ENCODE results near the gene CACNA1S.

The CACNA1S gene

DNA sequence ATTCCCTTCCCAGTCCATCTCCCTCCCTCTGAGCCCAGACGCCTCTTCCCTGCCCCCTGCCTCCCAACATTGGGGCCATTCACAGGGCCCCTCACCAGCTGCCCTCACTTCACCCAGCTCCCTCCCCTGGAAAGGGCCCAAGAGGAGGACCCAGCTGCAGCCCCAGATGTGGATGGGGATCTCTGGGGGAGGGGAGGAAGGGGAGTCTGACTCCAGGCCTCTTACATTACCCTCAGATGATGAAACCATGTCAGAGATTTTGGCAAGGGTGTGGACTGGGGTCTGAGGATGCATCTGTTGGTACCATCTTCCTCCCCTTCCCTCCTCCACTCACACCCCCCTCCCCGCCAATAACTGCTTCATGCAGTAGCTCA lies 87.6 kb downstream of the CACNA1S start:
- DNase-seq: no peak

DNA sequence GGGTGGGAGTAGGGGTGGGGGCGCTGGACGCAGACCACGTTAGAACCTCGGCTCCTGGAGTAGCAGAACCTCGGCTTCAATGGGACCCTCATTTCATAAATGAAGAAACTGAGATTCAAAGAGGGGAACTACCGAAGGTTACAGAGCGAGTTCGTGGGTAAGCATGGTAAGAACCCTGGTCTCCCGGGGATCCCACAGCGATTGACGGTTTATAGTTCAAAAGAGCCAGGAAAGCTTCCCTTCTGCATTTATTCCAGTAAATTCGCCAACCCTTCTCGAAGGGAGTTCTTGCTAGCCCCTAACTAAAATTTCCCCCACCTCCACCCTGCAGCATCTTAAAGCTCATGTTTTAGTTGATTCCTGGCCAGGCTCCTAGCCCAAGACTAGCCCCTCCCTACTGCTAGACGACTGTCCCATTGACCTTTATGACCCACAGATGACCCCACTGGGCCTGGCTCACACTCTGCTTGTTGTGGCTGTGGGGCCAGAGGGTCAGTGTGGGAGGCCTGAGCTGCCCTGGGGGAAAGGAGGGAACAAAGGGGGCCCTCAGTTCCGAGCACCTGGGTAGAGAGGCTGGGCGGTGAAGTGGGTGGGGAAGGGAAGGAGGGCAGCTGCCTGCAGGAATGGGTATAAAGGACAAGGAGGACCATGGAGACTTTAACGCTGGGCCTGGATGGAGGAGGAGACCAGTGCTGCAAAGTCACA lies 88.2 kb downstream of the CACNA1S start:
- DNase-seq: no peak

DNA sequence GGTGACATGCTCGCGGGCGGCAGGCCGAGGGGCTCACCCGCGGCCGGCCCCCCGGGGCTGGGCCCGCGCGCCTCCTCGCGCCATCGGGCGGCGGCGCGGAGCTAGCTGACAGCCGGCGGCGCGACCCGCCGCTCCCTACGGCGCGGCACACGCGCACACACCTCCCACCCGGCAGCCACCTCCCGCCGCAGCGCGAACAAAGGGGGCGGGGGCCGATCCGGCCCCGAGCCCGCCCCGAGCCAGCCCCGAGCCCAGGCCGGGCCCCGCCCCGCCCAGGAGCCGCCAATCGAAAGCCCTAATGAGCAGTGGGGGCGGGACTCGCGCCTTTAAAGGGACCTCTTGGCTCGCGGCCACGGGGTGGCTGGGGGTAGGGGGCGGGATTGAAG lies 88.7 kb downstream of the CACNA1S start, which contains the start of gene KIF21B:
Gene KIF21B (minus strand): TSS at position 198 of the 386 bp plus-strand sequence. CDS start 331 bp downstream, outside the sequence.
- DNase-seq: peak; percentile 82

DNA sequence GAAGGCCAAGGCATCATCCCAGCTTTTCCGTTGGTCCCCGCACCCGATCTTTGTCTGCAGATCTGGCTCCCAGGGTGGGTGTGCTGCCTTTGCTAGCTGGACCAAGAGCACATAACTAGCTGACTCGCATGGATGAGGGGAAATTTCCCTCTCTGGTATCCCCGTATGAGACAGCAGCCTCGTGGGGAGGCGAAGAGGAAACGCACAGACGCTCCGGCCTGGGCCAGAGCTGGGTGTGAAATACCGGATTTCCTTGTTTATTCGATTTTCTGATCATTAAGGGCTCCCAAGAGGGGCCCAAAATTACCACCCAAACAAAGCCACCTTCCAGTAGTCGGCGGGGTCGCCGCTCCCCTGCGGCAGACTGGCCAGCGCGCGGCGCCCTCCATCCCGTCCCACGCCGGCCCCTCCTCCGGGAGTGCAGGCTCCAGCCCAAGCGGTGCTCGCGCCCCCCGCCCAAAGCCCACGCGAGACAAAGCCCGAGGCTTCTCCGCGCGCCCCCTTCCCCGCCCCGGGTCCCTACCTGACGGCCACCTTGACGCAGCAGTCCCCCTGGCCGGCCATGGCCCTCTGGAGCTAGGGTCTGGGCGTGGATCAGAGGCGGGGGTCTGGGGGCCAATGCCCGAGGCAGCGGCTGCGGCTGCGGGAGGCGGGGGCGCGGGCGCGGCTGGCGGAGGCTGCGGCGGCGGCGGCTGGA lies 89.3 kb downstream of the CACNA1S start:
- no peak for DNase-seq

DNA sequence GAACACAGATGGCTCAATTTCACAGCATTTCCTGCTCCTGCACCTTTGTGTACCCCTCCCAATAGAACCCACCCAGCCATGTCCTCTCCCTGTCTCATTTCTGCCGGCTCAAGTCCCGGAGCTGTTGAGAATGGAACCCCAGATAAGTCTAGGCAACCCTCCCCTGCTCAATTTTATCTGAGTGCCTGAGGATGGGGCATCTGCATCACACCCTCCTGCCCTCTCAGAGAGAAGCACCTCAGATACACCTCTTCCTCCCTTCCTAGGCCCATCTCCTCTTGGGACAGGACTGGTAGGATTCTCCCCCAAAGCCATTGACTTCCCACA lies 89.8 kb downstream of the CACNA1S start:
- DNase-seq: no peak

DNA sequence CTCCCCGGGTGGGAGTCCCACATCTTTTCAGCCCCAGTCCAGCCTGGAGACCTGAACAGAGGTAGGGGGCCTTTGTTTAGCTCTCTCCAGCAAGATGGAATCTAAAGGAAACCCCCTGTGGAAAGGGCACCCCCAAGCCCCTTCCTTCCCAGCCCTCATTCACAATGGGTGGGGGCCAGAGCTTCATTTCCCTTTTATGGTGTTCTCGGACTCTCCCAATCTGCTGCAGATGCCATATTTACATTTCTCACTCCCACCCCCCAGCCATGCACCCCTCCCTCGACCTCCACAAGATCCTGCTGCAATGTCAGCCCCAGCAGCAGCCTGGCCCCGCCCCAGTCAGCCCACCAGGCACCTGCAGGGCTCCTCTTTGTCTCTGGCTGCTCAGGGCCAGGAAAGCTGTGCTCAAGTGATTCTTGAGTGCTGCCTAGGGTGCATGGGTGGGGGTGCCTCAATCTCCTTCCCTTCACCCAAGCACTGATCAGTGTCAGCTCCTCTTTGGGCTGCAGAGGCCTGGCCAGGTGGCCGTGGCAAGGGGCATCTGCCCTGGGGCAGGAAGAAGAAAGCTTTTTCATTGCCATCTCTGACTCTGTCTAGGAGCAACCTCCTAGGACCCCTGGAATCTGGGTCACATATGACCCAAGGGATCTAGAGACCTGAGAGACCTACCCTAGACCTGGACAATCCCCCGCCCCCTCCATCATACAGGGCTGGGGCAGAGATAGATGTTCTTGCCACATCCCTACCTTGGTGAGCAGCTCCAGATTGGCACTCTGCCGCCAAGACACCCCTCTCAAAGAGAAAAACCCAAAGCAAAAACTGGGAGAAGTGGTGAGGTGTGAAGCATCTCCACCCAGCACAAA lies 90.4 kb downstream of the CACNA1S start:
- DNase-seq: no peak

DNA sequence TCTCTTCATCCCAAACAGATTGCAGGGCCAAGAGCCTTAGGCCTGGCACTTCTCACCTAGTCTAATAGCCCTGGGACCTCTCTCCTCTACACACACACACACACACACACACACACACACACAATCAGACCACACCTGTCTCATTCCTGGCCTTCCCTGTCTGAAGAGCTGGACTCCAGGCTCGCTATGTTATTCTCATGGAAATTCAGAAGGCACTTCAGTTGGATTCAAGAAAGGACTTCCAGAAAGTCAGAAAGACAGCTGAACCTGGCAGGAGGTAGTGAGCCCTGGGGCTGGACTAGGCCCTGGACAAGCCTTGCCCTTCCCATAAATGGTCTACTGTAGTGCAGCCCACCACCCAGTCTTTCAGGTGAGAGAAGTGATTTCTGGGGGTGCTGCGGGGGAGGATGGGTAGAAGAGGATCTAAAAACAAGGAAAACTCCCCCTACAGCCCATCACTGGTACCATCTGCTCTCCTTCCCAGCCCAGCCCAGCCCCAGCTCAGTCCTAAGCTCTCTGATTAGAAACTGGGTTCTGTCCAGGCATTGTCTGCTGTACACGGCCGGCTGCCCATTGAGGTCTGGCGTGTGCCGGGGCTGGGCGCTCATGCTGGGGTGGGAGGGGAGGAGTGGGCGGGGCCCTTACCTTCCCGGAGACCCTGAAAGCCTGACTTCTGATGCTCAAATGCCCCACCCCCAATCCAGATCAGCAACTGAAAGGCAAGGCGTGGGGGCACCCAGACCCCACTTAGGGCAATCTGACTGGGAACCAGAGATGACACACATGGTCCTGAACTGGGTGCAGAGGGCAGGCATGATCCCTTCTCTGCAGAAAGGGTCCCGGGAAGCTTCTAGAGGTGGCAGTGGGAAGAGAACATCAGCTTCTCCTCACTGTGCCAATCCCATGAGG lies 91.3 kb downstream of the CACNA1S start:
- no peak for DNase-seq

DNA sequence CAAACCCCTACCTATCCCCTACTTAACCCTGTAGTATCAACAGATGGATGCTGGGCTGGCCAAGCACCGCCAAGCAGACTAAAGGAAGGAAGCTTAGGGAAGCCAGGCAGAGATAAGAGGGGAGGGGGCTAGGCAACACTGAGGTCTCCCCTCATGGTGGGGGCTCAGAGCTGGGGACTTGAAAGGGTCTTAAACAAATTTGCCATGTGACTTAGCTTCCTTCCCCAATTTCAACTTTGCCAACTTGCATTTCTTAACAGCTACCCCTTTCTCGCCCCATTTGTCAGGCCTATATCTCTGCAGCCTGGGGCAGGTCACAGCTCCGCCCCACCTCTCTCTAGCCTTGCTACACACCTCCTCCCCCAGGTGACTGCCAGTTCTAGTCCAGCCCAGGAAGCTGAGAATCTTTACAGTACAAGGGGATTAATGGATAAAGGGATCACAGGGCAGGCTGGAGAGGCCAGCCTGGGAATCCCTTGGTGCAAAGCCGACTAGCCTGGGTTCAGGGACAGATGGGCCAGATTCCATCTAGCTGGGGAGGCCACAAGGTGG lies 92.1 kb downstream of the CACNA1S start:
- DNase-seq: no peak

DNA sequence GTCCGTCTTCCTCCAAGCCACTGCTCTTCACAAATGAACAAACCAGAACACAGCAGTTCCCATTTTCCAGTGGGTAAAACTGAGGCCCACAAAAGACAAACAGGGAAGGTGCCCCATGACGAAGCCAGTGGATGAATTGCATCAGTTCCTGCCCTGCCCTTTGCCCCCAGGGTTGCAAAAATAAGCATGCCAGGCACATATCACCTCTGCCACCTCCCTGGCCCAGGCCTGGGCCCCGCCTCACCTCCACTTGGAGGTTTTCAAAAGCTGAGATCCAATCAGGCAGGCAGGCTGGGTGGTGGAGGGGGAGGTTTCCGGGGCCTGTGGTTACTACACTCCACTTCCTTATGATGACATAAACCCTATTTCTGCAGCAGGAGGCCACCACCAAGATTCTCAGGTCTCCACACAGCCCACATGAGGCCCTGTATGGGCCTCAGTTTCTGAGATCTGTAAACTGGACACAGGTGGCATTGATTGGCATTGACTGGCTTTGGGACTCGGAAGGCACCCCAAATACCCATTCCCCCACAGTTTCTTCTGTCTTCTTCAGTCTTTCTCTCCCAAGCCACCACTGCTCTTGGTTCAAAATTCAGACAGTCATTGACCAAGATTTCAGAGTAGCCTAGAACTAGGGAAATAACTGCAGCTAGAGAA lies 92.8 kb downstream of the CACNA1S start:
- peak; percentile 56 for DNase-seq

DNA sequence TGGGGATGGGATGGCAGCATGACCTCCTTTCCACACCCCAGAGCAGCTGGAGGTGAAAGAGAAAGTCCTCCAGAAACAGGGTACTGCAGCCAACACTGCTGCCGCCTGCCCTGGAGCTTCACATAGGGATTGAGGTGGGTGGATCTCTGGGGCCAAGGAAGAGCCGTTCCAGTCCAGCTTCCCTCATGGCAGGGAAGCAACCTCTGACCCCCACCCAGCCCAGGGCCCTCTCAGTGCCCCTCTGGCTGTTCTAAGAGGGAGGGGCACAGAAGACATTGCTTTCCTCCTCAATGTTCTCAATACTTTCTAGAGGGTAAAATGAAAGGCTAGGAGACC lies 94.4 kb downstream of the CACNA1S start:
- no peak for DNase-seq

DNA sequence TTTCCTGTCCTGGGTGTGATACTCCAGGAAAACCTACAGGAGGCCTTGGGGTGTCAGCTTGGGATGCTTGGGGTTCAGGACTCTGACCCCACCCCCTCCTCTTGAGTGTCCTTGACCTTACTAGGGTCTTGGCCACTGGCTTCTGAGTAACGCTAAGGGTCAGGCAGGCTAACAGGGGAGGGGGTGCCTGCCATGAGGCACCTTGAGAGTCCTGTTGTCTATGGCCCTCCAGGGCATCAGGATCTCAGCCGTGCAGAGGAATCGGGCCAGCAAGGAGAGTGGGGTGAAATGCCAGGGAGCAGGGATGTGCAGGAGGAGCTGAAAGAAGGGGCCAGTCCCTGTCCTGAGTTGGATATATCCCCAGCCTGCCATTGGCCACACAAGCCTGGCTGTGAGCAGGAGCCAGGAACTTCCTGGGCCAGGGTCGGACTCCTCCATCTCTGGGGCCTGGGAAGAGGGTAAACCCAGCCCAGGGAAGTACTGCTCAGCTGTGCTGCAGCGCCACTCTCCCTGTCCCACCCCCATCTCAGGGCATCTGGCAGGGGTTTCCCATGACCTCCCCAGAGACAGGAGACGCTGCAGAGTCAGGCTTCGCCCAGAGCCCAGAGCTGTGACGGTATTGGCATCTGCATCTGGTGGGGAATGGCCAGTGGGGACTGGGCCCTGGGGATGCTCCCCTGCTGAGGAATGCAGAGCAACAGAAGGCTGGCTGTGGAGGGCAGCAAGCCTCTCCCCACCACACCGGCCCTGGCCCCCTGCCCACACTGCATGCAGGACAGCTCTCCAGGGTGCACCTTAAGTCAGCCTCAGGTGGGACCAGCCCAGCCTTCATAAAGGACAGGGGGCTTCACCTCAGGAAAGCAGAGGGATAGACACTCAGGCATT lies 95.0 kb downstream of the CACNA1S start:
- DNase-seq: no peak

DNA sequence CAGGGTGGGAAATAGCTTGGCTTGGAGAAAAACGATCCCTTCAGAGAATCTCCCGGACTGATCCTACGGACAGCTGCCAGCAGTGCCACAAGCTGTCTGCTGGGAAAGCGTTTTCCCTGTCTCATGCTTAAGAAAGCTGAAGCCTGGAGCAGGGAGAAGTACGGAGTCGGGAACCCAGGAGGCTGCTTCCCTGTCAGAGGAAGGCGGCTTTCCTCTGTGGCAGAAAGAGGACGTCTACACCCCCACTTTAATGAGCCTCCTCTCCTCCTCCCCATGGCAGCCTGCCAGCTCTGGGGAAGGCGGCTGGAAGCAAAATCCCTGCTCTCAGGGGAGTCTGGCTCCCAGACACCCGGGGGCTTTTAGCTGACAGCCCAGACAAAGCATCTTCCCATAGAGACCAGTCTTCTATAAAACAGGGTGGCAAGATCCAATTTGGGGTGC lies 96.0 kb downstream of the CACNA1S start:
- DNase-seq: no peak

DNA sequence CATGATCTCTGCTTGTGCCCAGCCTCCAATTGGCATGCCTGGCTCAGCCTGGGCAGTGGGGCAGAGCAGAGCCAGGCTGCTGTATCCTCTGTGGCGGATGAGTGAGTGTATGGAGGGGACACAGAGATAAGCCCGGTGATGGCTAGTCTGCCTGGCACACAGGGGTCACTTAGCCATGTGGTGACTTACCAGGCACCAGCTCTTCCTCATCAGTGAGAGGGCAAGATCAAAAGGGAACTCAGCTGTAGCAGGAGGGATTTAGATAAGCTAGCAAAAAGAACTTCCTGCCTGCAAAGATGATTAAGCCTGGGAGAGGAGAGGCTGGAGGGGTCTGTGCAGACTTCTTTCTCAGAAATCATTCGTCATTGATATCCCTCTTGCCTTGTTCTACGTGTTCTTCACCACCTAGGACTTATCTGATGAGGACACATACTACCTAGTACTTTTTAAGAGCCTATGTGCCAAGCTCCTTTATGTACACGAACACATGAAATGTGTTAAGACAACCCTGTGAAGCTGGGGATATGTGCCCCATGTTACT lies 96.6 kb downstream of the CACNA1S start:
- no peak for DNase-seq

DNA sequence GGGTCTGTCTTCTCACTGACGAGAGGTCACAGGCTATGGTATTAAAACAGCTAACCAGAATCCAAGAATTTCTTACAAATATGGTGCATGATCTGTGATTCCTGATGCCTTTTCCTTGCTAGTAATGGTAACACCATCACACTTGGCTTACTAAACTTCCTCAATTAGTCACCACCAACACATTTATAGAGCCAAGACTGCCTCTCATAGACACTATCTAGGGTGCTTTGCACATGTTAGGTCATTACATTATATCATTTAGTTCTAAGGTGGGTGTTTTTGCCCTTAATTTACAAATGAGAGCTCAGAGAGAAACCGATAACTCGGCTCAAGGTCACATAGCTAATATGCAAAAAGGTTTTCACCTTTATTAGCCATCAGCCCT lies 97.4 kb downstream of the CACNA1S start:
- DNase-seq: no peak

DNA sequence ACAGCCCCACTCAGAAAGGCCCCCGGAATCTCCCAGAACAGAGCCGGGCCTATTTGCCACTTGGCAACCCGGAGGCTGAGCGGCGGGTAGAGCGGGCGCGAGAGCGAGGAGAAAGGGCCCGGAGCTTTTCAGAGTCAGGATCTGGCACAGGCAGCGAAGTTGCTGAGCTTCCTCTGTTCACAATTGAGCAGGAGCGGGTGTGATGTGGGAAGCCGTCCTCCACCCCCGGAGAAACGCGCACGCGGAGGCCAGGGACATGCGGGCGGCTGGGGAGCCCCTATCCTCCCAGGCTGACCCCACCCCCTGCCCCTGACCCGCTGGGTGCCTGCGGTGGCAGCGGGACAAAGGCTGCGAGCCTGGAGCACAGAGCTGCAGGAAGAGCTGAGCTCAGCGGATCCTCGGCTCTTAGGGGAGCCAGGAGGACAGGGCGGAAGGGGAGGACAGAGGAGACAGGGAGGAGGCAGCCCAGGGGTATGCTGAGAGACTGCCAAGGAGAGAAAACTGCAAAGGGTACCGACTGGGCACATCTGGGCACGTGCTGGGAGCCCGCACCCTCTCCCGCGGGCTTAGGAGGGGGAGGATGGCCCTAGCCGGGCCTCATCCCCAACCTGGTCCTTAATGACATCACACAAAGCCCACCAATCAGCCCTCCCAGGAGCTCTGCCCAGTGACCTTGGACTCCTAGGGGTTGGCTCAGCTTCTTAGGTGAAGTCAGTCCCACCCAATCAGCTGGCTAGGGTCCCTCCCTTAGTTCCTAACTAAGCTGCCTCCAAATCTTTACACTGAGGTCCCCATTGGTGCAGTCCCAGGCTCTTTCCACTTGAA lies 98.0 kb downstream of the CACNA1S start:
- DNase-seq: no peak

DNA sequence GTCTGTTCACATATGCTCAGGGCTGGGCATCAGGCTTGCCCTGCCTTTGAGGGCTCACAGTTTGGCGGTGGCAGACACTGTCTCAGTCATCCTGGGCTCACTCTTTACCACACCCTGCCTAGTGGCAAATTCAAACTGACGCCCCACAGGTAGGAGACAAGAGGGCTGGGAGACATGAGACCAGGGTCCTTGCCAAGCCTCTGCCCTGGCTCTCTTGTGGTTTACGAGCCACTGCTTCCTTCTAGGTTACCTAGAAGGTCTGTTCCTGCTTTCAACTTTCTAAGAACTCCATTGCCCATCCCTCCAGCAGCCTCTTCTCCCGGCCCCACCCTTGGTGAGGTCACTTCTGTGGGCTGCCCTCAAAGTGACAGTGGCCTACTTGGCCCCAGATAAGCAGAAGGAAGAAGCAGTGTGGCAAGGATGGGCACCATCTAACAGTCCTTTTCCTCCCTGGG lies 99.2 kb downstream of the CACNA1S start:
- no peak for DNase-seq

DNA sequence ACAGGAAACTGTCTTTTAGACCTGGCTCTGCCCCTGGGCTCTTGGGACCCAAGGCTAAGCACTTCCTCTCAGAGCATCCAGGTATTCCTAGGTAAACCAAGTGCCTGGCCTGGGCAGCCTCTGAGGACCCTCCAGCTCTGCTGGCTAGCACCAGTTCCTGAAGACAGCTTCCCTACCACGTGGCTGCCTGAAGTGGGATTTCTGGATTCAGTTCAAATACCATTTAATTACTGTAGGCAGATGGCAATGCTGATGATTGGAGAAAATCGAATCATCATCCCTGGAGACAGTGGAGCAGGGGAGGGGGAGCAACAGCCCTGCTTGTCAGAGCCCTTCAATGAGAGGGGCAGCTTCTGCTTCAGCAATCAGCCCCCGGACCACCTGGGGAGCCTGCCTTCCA lies 100.6 kb downstream of the CACNA1S start:
- no peak for DNase-seq

DNA sequence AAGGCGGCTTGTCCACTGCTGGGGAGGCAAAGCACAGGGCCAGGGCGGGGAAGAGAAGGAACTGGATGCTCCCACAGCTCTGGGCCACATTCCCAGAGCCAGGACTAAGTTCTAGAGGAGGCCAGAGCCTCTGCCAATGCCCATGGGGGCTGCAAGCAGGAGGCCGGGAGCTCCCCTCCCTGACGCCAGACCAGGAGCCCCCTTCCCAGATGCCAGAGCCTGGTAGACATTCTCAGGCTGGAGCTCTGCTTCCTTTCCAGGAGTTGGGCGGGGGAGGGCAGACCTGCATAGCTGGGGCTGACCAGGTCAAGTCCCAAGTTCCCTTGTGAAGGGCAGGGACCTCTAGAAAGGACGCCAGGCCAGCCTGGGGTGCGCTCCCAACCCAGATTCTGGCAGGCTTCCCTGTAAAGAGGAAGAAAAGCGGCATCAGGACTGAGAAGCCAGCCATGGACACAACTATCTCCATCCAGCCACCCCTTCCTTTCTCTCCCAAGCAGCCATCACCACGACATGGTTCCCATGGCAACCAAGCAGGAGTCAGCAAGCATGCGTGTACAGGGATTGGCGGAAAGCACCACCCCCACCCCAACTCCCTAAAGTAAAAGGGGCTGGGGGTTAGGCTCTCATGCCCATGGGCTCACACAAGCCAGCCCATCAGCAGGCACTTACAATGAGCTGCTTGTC lies 102.1 kb downstream of the CACNA1S start:
- no peak for DNase-seq

Data from NCI-H510A (cell line).